Femur (tissue), 1 donor: ENCODE results near the gene LGALS14.
"Not testable (repeated sequence)": the region's sequence is repeated elsewhere in the genome, so short reads cannot be mapped to it uniquely, and the experiment has no call there.

ENCODE experiments used
- DNase-seq: peaks from one replicate; pipeline ENCODE4 v3.0.0-alpha.2; 2017

LGALS14 gene

DNA sequence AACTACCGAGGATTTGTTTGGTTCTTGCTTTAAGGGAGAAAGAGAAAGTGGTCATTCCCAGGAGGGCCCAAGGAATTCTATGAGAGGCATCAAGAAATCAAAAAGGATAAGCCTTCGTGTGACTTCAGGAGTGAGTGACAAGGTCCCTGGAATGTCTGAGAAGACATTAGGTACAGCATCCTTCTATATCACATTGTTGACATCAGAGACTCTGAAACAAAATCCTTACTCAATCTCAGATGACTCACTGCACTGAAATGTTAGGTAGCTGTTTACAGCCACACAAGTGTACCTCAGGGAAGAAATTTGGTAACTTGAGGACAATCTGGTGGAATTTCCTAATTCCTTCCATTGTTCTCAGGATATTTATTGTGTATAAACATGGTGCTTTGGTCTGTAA is 7.9 kb upstream of the LGALS14 start:
- DNase-seq: no peak

DNA sequence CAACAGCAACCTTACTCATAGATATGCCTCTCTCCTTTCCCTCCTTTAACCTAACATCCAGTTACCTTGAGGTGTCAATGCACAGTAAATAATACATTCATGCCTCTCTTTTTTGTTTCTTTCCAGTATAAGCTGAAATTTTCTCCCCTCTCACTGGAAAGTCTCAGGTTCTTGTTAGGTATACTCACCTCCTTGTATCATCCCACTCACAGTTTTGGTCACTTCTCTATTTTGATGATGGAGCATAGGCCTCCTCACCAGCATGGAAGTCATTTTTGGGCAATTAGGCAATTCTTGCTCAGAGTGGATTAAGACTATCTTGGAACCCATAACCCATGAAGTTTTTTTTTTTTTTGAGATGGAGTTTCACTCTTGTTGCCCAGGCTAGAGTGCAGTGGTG is 5.7 kb upstream of the LGALS14 start:
- DNase-seq: no peak

DNA sequence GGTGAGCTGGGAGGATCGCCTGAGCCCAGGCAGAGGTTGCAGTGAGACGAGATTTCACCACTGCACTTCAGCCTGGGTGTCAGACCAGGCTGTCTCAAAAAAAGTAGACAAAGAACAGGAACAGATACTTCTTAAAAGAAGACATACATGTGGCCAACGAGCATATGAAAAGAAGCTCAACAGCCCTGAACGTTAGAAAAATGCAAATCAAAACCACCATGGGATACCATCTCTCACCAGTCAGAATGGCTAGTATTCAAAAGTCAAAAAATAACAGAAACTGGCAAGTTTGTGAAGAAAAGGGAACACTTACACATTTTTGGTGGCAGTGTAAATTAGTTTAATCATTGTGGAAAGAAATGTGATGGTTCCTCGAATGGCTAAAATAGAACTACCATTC is 3.0 kb upstream of the LGALS14 start:
- no peak for DNase-seq

DNA sequence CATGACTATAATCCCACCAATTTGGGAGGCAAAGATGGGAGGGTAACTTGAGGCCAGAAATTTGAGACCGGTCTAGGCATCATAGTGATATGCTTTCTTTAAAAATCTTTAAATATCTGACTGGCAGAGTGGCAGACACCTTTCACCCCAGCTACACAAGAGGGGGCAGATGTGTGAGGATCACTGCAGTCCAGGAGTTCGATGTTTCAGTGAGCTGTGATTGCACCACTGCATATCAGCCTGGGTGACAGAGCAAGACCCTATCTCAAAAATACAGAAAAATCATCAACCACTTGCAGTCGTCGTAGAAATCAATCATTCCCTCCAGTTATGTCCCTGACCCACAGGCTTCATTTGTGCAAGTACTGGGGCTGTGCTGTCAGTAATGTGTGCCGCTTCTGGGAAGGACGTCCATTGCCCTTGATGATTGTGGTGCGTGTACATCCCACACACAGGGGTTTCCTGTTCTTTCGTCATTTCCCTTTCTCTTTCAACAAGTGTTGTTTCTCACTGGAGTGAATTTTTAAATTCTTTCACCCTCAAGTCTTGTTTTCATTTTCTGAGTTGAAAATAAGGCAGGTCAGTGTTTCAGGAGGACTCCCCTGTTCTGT is 1.4 kb downstream of the LGALS14 start:
- no peak for DNase-seq

DNA sequence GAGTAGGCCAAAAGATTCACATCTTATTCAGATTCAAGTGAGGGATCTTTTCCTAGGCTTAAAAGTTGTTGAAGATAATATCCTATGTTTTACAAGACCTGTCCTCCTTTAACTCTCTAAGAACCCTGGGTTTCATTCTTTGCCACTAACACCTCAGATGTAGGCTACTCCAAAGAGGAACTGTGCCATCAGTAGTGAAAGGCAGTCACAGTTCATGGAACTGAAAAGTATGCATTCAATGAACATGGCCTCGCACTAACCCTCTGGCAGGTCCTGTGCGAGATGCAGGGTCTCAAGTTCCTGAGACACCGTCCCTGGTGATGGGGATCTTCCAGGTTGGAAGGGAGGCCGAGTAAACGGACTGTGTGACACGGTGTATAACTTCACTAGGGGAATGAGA is 4.3 kb downstream of the LGALS14 start:
- no peak for DNase-seq

DNA sequence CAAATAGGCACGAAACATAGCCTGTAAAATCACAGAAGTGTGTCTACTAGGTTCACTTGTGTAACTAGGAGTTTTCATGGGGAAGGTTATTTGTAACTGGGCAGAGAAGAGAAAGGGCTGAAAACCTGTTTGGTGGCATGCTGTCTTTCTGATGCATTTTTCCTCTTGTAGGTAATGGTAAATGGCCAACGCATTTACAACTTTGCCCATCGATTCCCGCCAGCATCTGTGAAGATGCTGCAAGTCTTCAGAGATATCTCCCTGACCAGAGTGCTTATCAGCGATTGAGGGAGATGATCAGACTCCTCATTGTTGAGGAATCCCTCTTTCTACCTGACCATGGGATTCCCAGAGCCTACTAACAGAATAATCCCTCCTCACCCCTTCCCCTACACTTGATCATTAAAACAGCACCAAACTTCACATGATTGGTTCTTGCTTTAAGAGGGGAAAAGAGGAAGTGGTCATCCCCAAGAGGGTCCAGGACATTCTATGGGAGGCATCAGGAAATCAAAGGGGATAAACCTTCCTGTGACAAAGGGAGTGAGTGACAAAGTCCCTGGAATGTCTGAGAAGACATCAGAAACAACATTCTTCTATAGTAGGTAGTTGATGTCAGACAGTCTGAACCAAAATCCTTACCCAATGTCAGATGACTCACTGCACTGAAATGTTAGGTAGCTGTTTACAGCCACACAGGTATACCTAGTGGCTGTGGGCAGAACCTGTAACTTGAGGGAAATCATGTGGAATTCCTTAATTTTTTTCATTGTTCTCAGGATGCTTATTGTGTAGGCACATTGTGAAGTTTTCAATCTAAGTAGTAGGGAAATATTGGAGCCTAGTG is 5.0 kb downstream of the LGALS14 start:
- DNase-seq: no peak

DNA sequence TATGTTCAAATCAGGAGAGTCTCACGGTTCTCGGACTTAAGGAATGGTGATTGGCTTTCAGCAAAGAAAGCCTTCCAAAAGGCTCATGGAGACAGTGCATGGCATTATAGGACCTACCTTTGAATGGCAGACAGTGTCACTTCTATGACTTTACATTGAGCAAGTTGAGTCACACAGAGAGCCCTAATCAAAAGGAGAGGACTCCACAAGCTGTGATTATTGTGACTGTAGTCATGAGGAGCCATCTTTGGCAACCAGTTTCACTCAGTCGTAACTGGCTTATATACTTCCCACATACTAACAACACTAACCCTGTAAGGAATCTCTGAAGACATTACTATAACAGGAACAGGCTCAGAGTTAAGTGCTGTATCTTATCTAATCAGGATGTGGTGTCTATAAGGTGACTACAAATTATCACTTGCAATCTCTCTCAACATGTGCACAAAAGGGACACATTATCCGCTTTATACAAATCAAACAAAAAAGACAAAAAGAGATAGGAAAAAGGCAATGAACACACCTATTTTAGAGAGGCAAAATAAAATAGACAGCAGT is 6.1 kb downstream of the LGALS14 start:
- no peak for DNase-seq

DNA sequence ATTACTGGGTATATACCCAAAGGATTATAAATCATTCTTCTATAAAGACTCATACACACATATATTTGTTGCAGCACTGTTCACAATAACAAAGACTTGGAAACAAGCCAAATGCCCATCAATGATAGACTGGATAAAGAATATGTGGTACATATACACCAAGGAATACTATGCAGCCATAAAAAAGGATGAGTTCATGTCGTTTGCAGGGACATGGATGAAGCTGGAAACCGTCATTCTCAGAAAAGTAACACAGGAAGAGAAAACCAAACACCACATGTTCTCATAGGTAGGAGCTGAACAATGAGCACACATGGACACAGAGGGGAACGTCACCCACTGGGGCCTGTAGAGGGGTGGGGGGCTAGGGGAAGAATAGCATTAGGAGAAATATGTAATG is 15.9 kb downstream of the LGALS14 start:
- not testable (repeated sequence) for DNase-seq

DNA sequence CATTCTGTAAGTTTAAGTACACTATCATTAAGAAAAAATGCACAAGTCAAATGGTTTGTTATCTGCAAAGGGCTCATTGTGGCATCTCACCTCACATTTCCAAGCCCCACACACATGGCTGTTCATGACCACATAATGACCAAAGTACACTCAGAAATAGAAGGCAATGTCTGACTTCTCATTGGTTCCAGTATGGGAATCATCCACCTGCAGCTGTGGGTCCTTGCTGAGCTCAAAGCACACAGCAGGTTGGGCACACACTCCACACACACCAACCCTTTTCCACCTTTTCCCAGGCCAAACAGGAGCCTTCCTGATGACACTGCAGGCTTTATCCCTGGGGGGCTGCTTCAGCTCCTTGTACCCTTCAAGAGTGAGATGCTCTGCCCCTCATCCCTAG is 21.7 kb downstream of the LGALS14 start:
- DNase-seq: no peak

DNA sequence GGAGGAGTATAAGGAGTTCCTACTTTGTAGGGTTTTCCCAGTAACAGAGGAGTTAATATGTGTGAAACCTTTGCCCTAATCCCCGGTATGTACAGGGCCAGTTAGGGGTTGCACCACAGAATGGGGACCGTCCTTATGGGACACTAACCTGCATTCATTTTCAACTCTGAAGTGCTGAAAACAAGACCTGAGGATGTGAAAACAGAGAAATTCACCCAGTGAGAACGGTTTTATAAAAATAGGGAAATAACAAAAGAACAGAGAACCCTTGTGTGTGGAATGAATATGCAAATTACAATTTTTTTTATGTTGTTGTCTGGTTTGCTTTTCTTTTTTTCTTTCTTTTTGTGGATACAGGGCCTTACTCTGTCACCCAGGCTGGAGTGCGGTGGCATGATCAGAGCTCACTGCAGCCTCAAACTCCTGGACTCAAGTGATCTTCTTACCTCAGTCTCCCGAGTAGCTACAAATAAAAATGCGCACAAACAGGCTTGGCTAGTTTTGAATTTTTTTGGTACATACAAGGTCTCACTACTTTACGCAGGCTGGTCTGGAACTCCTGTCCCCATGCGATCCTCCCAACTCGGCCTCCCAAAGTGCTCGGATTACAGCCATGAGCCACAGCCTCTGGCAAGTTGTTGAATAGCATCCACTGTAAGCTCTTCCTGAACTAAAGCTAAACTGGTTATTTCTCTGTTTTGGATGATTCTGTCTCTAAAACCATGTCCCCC is 23.0 kb downstream of the LGALS14 start:
- DNase-seq: no peak

DNA sequence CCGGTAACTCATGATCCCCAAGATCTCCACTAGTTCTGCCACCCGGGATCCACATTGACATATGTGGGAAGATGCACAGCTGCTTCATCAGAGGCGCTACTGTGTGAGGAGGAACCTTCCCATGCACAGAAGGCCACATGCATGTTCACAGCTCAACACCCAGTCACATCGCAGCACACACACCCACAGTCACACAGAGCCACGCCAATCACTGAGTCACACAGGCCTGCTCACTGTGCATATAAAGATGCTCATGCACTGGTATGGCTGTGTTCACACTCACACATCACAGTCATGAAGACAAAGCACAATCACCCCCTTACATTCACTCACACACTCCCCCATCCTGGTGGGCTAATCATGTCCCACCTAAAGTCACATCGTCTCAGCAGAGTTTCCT is 23.8 kb downstream of the LGALS14 start:
- no peak for DNase-seq

DNA sequence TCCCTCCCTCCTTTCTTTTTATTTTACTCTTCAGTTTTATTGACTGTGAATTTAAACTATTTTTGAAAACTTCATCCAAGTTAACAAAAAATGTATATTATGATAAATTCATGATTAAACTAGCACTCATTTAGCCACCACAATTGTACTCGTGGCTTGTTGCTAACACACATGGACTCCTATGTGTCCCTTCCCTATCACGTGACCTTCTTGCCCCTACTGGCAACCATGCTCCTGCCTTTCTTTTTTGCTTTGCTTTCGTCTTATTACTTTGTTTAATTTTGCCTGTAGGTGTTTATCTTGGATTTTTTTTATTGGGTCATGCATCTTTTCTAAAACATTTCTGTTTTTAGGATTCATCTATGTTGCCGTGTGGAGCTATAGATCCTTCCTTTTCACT is 25.3 kb downstream of the LGALS14 start:
- DNase-seq: no peak

DNA sequence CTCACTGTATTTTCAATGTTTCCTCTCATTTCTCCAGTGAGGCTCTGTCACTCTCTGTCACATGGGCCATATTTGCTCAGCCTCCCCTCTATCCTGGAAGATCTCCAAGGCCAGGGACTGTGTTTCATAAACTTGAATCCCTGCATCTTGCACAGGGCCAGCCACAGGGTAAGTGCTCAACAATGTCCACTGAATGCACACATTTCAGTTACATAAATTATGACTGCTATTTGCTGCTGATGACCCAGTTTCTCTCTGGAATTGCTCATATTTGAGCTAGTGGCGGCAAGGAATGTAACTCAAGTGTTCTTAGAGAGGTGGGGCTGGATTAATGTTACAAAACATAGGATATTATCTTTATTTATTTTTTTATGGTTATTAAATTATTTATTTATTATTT is 27.4 kb downstream of the LGALS14 start:
- no peak for DNase-seq

DNA sequence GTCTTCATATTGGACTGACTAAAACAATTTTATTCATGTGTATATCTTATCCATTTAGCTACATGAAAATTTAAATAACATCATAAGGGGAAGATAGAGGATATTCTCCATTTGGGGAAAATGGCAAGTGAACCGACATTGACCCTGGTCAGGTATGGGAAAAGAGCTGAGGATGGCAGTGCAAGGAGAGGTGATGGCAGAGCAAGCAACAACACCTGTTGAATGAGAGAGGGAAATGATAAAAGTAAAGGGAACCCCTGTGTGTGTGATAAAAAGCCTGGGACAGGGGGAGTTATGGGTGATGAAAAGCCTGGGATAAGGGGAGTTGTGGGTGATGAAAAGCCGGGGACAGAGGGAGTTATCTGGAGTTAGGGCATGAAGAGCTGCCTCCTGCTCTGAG is 29.6 kb downstream of the LGALS14 start:
- DNase-seq: no peak

DNA sequence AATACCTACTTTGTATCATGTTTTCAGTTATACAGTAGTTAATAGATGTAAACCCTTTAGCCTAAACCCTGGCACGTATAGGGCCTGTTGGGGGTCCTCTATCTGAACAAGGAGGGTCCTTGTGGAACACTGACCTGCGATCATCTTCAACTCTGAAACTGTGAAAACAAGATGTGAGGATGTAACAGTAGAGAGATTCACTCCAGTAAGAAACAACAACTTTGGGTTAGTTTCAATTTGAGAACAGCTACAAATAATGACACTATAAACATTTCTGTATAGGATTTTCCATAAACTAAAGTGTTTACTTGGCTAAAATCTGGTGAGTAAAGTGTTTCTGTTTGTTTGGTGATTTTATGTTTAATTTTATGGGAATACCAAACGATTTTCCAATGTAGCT is 31.4 kb downstream of the LGALS14 start:
- DNase-seq: no peak

DNA sequence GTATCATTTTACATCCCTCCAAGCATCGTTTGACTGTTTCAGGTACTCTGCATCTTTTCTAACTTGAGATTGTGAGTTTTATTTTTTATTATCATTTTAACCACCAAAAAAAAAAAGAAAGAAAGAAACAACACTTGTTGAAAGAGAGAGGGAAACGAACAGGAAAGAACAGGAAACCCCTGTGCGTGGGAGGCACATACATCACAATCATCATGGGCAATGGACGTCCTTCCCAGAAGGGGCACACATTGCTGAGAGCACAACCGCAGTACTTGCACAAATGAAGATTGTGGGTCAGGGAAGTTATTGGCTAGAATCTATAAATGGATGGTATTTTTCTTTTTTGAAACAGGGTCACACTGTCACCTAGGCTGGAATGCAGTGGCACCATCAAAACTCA is 31.8 kb downstream of the LGALS14 start:
- no peak for DNase-seq

DNA sequence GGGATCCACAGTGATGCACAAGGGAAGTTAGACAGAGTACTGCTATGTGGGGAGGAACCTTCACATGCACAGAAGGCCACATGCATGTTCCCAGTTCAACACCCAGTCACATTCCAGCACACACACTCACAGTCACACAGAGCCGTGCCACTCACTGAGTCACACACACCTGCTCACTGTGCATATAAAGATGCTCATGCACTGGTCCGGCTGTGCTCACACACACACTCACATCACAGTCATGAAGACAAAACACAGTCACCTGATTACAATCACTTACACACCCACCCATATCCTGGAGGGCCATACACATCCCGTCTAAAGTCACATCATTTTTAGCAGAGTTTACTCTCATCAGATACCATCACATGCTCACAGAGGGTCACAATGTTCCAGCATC is 33.1 kb downstream of the LGALS14 start:
- DNase-seq: no peak

DNA sequence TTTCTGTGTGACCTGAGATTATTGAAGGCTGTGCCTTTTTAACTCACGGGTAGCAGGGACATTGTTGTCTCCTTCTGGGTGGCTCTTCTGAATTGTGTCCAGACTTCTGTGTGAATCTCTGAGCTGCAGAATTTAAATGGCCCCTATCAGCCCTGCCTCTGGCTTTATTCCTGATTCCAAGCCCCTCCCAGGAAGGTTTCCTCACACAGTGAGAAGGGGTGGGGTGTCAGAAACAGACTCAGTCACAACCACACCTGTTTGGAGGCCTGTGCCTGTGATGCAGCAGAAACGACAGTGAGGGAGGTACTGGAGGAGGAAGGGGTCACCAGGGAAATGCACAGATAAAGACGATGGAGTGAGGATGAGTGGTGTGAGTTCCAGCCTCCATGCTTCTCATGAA is 33.6 kb downstream of the LGALS14 start, which contains the start of gene CLC:
Gene CLC, minus strand, starts transcription at position 139 of the 400 bp plus-strand sequence. Its CDS starts 77 bp downstream, at position 62.
- DNase-seq: no peak

DNA sequence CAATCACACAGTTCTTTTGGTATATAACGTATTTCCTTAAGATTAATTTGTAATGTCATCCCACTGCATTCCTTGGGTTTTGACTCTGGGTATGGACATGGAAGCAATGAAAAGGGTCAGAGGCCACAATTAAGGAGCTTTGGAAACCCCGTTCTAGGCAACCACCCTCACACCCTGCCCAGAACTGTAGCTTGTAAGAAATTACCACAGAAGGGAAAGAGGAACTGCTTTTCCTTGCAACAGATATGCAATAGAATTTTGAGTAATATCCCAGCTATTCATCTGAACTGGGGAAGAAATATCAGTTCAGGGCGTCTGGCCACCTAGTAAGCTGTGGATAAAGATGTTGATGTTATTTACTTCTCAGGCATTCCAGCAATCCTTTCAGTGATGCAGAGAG is 34.5 kb downstream of the LGALS14 start:
- no peak for DNase-seq

DNA sequence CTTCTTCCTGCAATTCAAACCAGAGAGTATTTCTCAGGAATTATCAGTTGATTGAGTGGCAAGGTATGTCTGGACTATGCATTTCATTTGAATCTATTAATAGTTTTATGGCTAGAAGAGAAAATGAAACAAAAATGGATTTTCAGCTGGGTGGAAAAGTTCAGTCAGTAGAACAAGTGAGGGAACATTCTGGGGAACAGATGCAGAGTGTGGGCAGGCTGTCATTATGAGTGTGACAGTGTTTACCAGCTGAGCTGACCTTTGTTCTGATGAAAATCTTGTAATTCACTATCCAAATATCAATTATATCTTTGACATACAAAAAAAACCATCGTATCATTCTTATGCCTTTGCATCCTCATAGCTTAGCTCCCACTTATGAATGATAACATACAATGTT is 36.1 kb downstream of the LGALS14 start:
- DNase-seq: no peak

DNA sequence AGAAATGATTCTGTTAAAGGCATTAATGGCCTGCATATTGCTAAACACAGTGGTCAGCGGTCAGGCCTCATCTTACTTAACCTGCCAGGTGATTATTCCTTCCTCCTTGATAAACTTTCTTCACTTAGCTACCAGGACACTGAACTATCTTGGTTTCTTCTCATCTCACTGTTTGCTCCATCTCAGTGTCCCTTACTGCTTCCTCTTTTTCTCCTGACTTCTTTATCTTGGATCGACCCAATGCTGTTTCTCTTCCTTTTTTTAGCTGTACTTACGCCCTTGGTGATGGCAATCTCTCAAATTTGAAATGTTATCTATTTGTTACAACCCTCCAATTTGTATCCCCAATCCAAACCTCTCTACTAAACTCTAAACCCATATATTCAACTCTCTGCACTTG is 41.4 kb downstream of the LGALS14 start:
- DNase-seq: no peak

DNA sequence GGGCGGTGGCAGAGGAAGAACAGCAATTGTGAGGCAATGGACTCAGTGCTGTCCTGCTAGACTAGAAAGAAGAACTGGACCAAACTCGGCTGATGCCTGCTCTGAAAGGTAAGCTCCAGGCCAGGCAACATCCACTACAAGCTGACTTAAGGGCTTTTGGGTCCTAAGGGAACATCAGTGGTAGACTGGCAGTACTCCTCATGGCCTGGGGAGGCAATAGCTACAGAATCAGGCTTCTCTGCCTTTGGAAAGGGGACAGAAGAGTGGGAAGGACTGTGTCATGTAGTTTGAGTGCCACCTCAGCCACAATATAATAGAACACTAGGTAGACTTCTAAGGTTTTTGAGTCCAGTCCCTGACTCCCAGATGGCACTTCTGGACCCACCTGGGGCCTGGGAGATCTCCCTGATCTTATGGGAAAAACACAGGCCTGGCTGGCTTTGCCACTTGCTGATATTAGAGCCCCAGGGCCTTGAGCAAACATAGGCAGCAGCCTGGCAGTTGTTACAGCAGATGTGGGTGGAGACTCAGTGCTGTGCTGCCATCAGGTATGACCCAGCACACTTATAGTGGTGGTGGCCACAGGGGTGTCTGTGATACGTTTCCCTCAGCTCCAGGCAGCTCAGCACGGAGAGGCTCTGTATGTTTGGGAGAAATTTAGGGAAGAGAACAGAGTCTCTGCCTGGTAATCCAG is 42.7 kb downstream of the LGALS14 start:
- no peak for DNase-seq

DNA sequence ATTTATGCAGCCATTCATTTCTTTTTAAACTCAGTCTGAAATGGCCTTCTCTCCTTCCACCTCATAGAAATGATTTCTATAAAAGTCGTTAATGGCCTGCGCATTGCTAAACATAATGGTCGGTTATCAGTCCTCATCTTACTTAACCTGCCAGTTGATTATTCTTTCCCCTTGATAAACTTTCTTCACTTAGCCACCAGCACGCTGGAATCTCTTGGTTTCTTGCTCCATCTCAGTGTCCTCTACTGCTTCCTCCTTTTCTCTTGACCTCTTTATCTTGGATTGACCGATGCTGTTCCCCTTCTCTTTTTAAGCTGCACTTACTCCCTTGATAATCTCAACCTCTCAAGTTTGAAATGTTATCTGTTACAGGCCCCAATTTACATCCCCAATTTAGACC is 45.7 kb downstream of the LGALS14 start:
- DNase-seq: no peak
